SW 1271 (cell line): ENCODE results near the gene BPHL.
"Not testable (repeated sequence)": the region's sequence is repeated elsewhere in the genome, so short reads cannot be mapped to it uniquely, and the experiment has no call there.

ENCODE experiments used
- DNase-seq, 2 experiments: peaks; one replicate each; lab custom pipeline; 2025; lab: John Stamatoyannopoulos, UW

BPHL gene

GRCh38 chr6:3122823-3123182 lies 4.3 kb downstream of the BPHL start:
- DNase-seq: no peak

GRCh38 chr6:3124667-3125066 lies 6.2 kb downstream of the BPHL start:
- no peak for DNase-seq

GRCh38 chr6:3125815-3126214 lies 7.3 kb downstream of the BPHL start:
- DNase-seq: no peak

GRCh38 chr6:3128356-3129108 lies 10.0 kb downstream of the BPHL start:
- no peak for DNase-seq

GRCh38 chr6:3131695-3132094 lies 13.2 kb downstream of the BPHL start:
- DNase-seq: no peak

- no peak for DNase-seq
Observed at GRCh38 chr6:3133515-3133914, 15.0 kb downstream of the BPHL start.

- DNase-seq: no peak
Observed at GRCh38 chr6:3135668-3136291, 17.3 kb downstream of the BPHL start.

GRCh38 chr6:3136292-3137011 lies 17.9 kb downstream of the BPHL start:
- DNase-seq: no peak

GRCh38 chr6:3137057-3137777 lies 18.7 kb downstream of the BPHL start:
- no peak for DNase-seq

- not testable (repeated sequence) for DNase-seq
Observed at GRCh38 chr6:3137873-3138272, 19.4 kb downstream of the BPHL start.

GRCh38 chr6:3138341-3138740 lies 19.8 kb downstream of the BPHL start:
- no peak for DNase-seq

- no peak for DNase-seq
Observed at GRCh38 chr6:3139090-3139903, 20.8 kb downstream of the BPHL start.

GRCh38 chr6:3140201-3140600 lies 21.7 kb downstream of the BPHL start:
- no peak for DNase-seq

- DNase-seq: no peak
Observed at GRCh38 chr6:3142536-3142935, 24.0 kb downstream of the BPHL start.

GRCh38 chr6:3143158-3143557 lies 24.6 kb downstream of the BPHL start:
- no peak for DNase-seq

GRCh38 chr6:3144571-3144970 lies 26.1 kb downstream of the BPHL start:
- no peak for DNase-seq

- no peak for DNase-seq
Observed at GRCh38 chr6:3147914-3148757, 29.6 kb downstream of the BPHL start.

GRCh38 chr6:3151691-3152090 lies 33.2 kb downstream of the BPHL start:
- DNase-seq: no peak

- no peak for DNase-seq
Observed at GRCh38 chr6:3152689-3153088, 34.2 kb downstream of the BPHL start.

- not testable (repeated sequence) for DNase-seq
Observed at GRCh38 chr6:3155416-3155815, 36.9 kb downstream of the BPHL start.
